Type B pancreatic cell (in vitro differentiated cells): ENCODE data around the gene UTP14A. TPM values are rescaled to one million over a fixed set of nuclear protein-coding genes. Genes with fewer than 3 reads are reported as not detected.

Experiments
- DNase-seq: peaks from one replicate; pipeline ENCODE4 v3.0.0; 2021; ENCODE audit warnings: mixed read lengths; ENCODE audit not compliant: unreplicated experiment; ENCODE audit errors: extremely low spot score
- H3K27ac Mint-ChIP-seq: 2 replicates; pipeline ENCODE4 v1.8.0; 2021; ENCODE audit warnings: mild to moderate bottlenecking, mixed read lengths
- H3K27me3 Mint-ChIP-seq: 2 replicates; pipeline ENCODE4 v1.8.0; 2021; ENCODE audit warnings: mixed read lengths
- H3K36me3 Mint-ChIP-seq: 2 replicates; pipeline ENCODE4 v1.8.0; 2021; ENCODE audit warnings: mixed read lengths
- H3K4me1 Mint-ChIP-seq: one replicate; pipeline ENCODE4 v1.8.0; 2021; ENCODE audit warnings: mixed read lengths; ENCODE audit not compliant: unreplicated experiment
- H3K4me3 Mint-ChIP-seq: 2 replicates; pipeline ENCODE4 v1.8.0; 2021; ENCODE audit warnings: mild to moderate bottlenecking, mixed read lengths
- H3K9me3 Mint-ChIP-seq: 2 replicates; pipeline ENCODE4 v1.8.0; 2021; ENCODE audit warnings: mixed read lengths
- total RNA-seq: library from RNA; stranded (reverse); gene quantifications from 2 replicates; pipeline ENCODE4 v1.2.1, GENCODE V29; 2021; ENCODE audit warnings: low replicate concordance
- TF ChIP-seq, protein P1 (sequence below): fragments of 200-600 bp; sonication (generic); conservative IDR thresholded peaks from 2 replicates; pipeline ENCODE4 v1.5.0; 2021; ENCODE audit warnings: antibody characterized with exemption, mild to moderate bottlenecking

The UTP14A gene
- total RNA-seq, 1 donor from 2014 or later: 21.9 TPM

GRCh38 chrX:129877401-129877800, 28.6 kb upstream of the UTP14A start:
- Mint-ChIP-seq H3K4me1 (no peaks in the 10 kb centered on the region), H3K36me3 (no peaks in the 10 kb centered on the region), H3K27ac (no peak overlapping the region), H3K9me3 (no peaks in the 10 kb centered on the region), H3K4me3 (no peak overlapping the region), H3K27me3 (peaks cover 3% of the 10 kb centered on the region)
- DNase-seq: no peak
- TF ChIP-seq, protein P1, sequence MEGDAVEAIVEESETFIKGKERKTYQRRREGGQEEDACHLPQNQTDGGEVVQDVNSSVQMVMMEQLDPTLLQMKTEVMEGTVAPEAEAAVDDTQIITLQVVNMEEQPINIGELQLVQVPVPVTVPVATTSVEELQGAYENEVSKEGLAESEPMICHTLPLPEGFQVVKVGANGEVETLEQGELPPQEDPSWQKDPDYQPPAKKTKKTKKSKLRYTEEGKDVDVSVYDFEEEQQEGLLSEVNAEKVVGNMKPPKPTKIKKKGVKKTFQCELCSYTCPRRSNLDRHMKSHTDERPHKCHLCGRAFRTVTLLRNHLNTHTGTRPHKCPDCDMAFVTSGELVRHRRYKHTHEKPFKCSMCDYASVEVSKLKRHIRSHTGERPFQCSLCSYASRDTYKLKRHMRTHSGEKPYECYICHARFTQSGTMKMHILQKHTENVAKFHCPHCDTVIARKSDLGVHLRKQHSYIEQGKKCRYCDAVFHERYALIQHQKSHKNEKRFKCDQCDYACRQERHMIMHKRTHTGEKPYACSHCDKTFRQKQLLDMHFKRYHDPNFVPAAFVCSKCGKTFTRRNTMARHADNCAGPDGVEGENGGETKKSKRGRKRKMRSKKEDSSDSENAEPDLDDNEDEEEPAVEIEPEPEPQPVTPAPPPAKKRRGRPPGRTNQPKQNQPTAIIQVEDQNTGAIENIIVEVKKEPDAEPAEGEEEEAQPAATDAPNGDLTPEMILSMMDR: no peak

GRCh38 chrX:129900054-129900453, 5.9 kb upstream of the UTP14A start:
- Mint-ChIP-seq H3K27ac (no peak overlapping the region), H3K27me3 (no peaks in the 10 kb centered on the region), H3K9me3 (no peaks in the 10 kb centered on the region), H3K36me3 (no peaks in the 10 kb centered on the region), H3K4me3 (no peak overlapping the region), H3K4me1 (no peaks in the 10 kb centered on the region)
- TF ChIP-seq, protein P1: no peak
- DNase-seq: no peak

GRCh38 chrX:129908636-129909035, 2.7 kb downstream of the UTP14A start:
- Mint-ChIP-seq H3K9me3 (no peaks in the 10 kb centered on the region), H3K27ac (no peak overlapping the region), H3K4me3 (no peak overlapping the region), H3K36me3 (peaks cover 6% of the 10 kb centered on the region), H3K4me1 (no peaks in the 10 kb centered on the region), H3K27me3 (no peaks in the 10 kb centered on the region)
- TF ChIP-seq, protein P1: no peak
- no peak for DNase-seq

DNA sequence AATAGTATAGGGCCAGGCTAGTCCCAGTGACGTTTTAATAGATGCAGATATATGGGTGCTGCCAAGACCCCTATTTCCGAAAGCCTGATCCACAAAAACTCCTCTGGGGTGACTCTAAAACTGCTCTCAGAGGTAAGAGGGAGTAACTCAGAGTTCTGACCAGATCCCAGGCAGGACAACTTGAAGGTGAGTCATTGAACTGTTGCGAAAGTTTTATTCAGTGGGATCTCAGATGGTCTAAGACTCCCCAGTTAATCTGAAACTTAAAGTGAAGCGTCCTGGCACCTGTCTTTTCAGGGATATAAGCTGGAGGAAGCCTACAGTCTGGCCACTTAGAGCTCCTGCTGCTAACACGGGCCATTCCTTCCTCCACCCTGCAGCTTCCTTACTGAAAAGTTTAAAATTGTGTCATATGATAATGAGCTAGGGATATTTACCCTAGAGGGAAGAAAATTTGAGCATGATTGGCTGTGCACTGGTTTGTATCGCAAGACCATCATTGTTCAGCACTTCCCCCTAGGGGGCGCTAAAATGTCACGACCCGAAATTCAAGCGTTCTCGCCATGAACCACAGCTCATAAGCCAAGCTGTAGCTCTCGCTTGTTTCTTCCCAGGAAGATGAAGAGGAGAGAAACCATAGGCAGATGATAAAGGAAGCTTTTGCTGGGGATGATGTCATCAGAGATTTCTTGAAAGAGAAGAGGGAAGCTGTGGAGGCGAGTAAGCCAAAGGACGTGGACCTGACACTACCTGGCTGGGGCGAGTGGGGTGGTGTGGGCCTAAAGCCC, 19.5 kb downstream of the UTP14A start:
- Mint-ChIP-seq H3K36me3 (peaks cover 15% of the 10 kb centered on the region), H3K27ac (peak overlapping the region; percentile 76), H3K4me1 (no peaks in the 10 kb centered on the region), H3K4me3 (no peak overlapping the region), H3K27me3 (no peaks in the 10 kb centered on the region), H3K9me3 (no peaks in the 10 kb centered on the region)
- DNase-seq: peak; percentile 74
- TF ChIP-seq, protein P1: peak; percentile 77

GRCh38 chrX:129930941-129931410, 25.0 kb downstream of the UTP14A start:
- H3K9me3 Mint-ChIP-seq: no peaks in the 10 kb centered on the region

More at GRCh38 chrX:129930941-129931410, 25.0 kb downstream of the UTP14A start:
- H3K4me1 Mint-ChIP-seq: no peaks in the 10 kb centered on the region
- TF ChIP-seq, protein P1: no peak
- peaks cover 7% of the 10 kb centered on the region for H3K36me3 Mint-ChIP-seq
- peaks cover 28% of the 10 kb centered on the region for H3K27me3 Mint-ChIP-seq
- H3K27ac Mint-ChIP-seq: peak overlapping the region; percentile 97
- no peak for DNase-seq
- H3K4me3 Mint-ChIP-seq: peak overlapping the region; percentile 94
